Measurements from ENCODE around the gene MEPE. TPM values are rescaled to one million over a fixed set of nuclear protein-coding genes. Genes with fewer than 3 reads are reported as not detected.

MEPE gene
- total RNA-seq, 1 donor from 2014 or later: not detected

- Histone ChIP-seq H3K27ac (no peak overlapping the region), H3K4me1 (peaks cover 5% of the 10 kb centered on the region), H3K9me3 (no peaks in the 10 kb centered on the region), H3K4me3 (no peak overlapping the region), H3K36me3 (no peaks in the 10 kb centered on the region), H3K27me3 (ENCODE audit: low read depth) (no peaks in the 10 kb centered on the region)
- ATAC-seq (no peak), DNase-seq (no peak)
- TF ChIP-seq, protein P1, sequence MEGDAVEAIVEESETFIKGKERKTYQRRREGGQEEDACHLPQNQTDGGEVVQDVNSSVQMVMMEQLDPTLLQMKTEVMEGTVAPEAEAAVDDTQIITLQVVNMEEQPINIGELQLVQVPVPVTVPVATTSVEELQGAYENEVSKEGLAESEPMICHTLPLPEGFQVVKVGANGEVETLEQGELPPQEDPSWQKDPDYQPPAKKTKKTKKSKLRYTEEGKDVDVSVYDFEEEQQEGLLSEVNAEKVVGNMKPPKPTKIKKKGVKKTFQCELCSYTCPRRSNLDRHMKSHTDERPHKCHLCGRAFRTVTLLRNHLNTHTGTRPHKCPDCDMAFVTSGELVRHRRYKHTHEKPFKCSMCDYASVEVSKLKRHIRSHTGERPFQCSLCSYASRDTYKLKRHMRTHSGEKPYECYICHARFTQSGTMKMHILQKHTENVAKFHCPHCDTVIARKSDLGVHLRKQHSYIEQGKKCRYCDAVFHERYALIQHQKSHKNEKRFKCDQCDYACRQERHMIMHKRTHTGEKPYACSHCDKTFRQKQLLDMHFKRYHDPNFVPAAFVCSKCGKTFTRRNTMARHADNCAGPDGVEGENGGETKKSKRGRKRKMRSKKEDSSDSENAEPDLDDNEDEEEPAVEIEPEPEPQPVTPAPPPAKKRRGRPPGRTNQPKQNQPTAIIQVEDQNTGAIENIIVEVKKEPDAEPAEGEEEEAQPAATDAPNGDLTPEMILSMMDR (IDR thresholded peaks at IDR 0.05): no peak
- intact Hi-C loops (cut with DNase I): loop anchor here (10.0 kb wide), 1 partner anchor 119 kb away; the partner anchor contains the start of gene SPP1
Measured at GRCh38 chr4:87855559-87855958, 22.8 kb downstream of the MEPE start.

DNA sequence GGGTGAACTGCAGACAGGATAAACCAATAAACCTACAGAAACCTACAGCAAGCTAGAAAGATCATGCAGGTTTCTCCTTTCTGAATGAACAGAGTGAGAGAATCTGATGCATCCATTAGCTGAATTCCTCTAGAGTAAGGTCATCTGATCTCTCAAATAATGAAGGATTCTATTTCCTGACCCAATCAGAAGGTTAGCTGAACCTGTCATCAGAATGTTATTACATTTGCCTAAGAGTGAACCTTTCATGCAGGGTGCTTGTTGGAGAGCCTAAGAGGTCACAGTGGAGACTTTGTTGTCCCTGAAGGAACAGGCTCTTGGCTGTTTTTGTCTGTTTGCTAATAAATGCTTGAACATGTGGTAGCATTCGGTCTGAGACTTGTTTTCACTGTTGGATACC, 24.0 kb downstream of the MEPE start:
- H3K27me3 ChIP-seq (ENCODE audit: low read depth): no peaks in the 10 kb centered on the region
- no peak overlapping the region for H3K27ac ChIP-seq
- intact Hi-C loops (cut with DNase I): loop anchor here (10.0 kb wide), 1 partner anchor 118 kb away; the partner anchor contains the start of gene SPP1
- H3K4me1 ChIP-seq: peaks cover 5% of the 10 kb centered on the region
- H3K36me3 ChIP-seq: no peaks in the 10 kb centered on the region
- TF ChIP-seq, protein P1 (IDR thresholded peaks at IDR 0.05): no peak
- no peaks in the 10 kb centered on the region for H3K9me3 ChIP-seq
- no peak overlapping the region for H3K4me3 ChIP-seq
- no peak for DNase-seq
- no peak for ATAC-seq

GRCh38 chr4:87857789-87858188, 25.0 kb downstream of the MEPE start:
- intact Hi-C loops (cut with DNase I): loop anchor here (10.0 kb wide), 1 partner anchor 117 kb away; the partner anchor contains the start of gene SPP1
- ATAC-seq (no peak), DNase-seq (no peak)
- H3K4me1 ChIP-seq: peaks cover 4% of the 10 kb centered on the region
- H3K9me3 ChIP-seq: no peaks in the 10 kb centered on the region
- H3K27ac ChIP-seq: no peak overlapping the region
- no peaks in the 10 kb centered on the region for H3K27me3 ChIP-seq (ENCODE audit: low read depth)
- TF ChIP-seq, protein P1 (IDR thresholded peaks at IDR 0.05): no peak
- H3K36me3 ChIP-seq: no peaks in the 10 kb centered on the region
- no peak overlapping the region for H3K4me3 ChIP-seq

DNA sequence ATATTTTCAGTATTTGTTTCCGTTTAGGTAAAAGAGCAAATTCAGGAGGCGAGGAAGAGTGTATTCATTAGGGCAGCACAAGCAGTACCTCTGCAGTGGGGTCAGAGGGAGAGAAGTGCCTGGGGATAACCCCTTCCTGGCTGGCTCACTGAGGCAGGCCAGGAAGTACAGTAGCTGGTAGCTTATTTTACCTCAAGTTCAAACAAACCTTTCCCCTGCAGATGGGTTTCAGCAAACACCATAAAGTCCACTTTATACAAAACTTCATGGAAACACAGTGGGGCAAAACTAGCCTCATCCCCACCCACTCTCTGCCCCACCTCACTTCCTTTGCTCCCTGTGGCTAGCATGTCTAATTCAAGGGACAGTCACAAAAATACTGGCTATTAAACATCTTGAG, 29.5 kb downstream of the MEPE start:
- Histone ChIP-seq H3K36me3 (no peaks in the 10 kb centered on the region), H3K27ac (no peak overlapping the region), H3K4me1 (peaks cover 7% of the 10 kb centered on the region), H3K4me3 (no peak overlapping the region), H3K27me3 (ENCODE audit: low read depth) (no peaks in the 10 kb centered on the region), H3K9me3 (no peaks in the 10 kb centered on the region)
- ATAC-seq (no peak), DNase-seq (no peak)
- TF ChIP-seq, protein P1 (IDR thresholded peaks at IDR 0.05): no peak
- intact Hi-C loops (cut with DNase I): no loop called here

GRCh38 chr4:87863486-87863885, 30.7 kb downstream of the MEPE start:
- H3K27ac ChIP-seq: no peak overlapping the region
- no peaks in the 10 kb centered on the region for H3K9me3 ChIP-seq
- no peaks in the 10 kb centered on the region for H3K36me3 ChIP-seq
- TF ChIP-seq, protein P1 (IDR thresholded peaks at IDR 0.05): no peak
- DNase-seq (no peak), ATAC-seq (no peak)
- H3K4me1 ChIP-seq: peaks cover 7% of the 10 kb centered on the region
- no peaks in the 10 kb centered on the region for H3K27me3 ChIP-seq (ENCODE audit: low read depth)
- no peak overlapping the region for H3K4me3 ChIP-seq
- intact Hi-C loops (cut with DNase I): no loop called here

DNA sequence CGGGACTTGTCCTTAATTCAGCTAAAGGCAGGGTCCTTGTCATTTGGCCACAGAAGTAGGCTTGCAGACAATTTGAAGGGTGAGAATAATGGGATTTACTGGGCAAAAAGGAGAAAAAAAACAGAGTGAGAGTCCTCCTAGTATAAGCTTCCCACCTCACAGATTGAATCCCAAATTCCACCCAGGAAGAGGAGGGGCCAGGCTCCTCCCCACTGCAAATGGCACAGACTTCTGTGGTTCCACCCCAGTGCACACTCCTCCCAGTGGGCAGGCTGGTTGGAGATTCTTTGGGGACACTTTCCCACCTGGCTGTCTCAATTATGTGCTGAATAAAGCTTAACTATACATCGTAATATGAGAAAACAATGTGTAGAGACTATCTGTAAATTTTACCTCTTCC, 31.6 kb downstream of the MEPE start:
- Histone ChIP-seq H3K36me3 (no peaks in the 10 kb centered on the region), H3K4me1 (peaks cover 7% of the 10 kb centered on the region), H3K27ac (no peak overlapping the region), H3K27me3 (ENCODE audit: low read depth) (no peaks in the 10 kb centered on the region), H3K9me3 (no peaks in the 10 kb centered on the region), H3K4me3 (no peak overlapping the region)
- TF ChIP-seq, protein P1 (IDR thresholded peaks at IDR 0.05): no peak
- no peak for ATAC-seq
- intact Hi-C loops (cut with DNase I): no loop called here
- DNase-seq: no peak

Measured in lower lobe of right lung (tissue), 2 donors.